Natural killer cell (primary cell): Measurements from ENCODE around the gene FER1L5. TPM values are rescaled to one million over a fixed set of nuclear protein-coding genes. Genes with fewer than 3 reads are reported as not detected.

Experiments used
- ATAC-seq, 3 donors: fragments of 150-1000 bp in 2 of 3; fragments of 200-7000 bp in 1 of 3; cut with Tn5 transposase; 1 replicate in 1 of 3; 2 replicates in 2 of 3; pipeline ENCODE4 v1.10.0; 2021; ENCODE audit warnings: mild to moderate bottlenecking in 2 of 3, moderate library complexity in 2 of 3
- DNase-seq, 2 donors: peaks; one replicate each; pipeline versions ENCODE4 v3.0.0 to v3.0.0-alpha.2; 2013 to 2021; ENCODE audit warnings: mixed read lengths in 1 of 2
- H3K27ac ChIP-seq: one replicate; pipeline ENCODE4 v1.5.1; 2013; ENCODE audit warnings: mild to moderate bottlenecking, low read length
- H3K27me3 ChIP-seq: one replicate; pipeline ENCODE4 v1.6.1; 2013; ENCODE audit warnings: low read length; ENCODE audit not compliant: control insufficient read depth, insufficient read depth
- H3K36me3 ChIP-seq: one replicate; pipeline ENCODE4 v1.6.1; 2013; ENCODE audit warnings: low read length; ENCODE audit not compliant: control insufficient read depth, insufficient read depth
- H3K4me1 ChIP-seq: one replicate; pipeline ENCODE4 v1.6.1; 2013; ENCODE audit warnings: low read length; ENCODE audit not compliant: control insufficient read depth, insufficient read depth
- H3K4me3 ChIP-seq: one replicate; pipeline ENCODE4 v1.5.1; 2013; ENCODE audit warnings: low read length
- H3K9me3 ChIP-seq: one replicate; pipeline ENCODE4 v1.6.1; 2013; ENCODE audit warnings: low read length; ENCODE audit not compliant: control insufficient read depth, insufficient read depth
- H3K27ac Mint-ChIP-seq, 2 donors: one replicate each; pipeline ENCODE4 v1.8.0; 2022; ENCODE audit warnings: mild to moderate bottlenecking in 2 of 2, mixed read lengths in 2 of 2, moderate library complexity in 1 of 2
- H3K27me3 Mint-ChIP-seq, 2 donors: one replicate each; pipeline ENCODE4 v1.8.0; 2022; ENCODE audit warnings: low read depth in 2 of 2, mixed read lengths in 2 of 2
- H3K36me3 Mint-ChIP-seq: one replicate; pipeline ENCODE4 v1.8.0; 2022; ENCODE audit warnings: mixed read lengths
- H3K4me1 Mint-ChIP-seq, 2 donors: one replicate each; pipeline ENCODE4 v1.8.0; 2022; ENCODE audit warnings: mixed read lengths in 2 of 2
- H3K4me3 Mint-ChIP-seq: one replicate; pipeline ENCODE4 v1.8.0; 2022; ENCODE audit warnings: mild to moderate bottlenecking, moderate library complexity, mixed read lengths
- H3K9me3 Mint-ChIP-seq, 2 donors: one replicate each; pipeline ENCODE4 v1.8.0; 2022; ENCODE audit warnings: mixed read lengths in 2 of 2
- WGBS: methylation state at CpG from one replicate; pipeline ENCODE4 v1.1.7; 2013; ENCODE audit warnings: missing lambda C conversion rate; ENCODE audit not compliant: insufficient coverage; 5-methylcytosine and 5-hydroxymethylcytosine counted together
- intact Hi-C: fragments of 100-400 bp; cut with micrococcal nuclease; formaldehyde crosslinking; loops from one replicate; pipeline ENCODE4 v1.14.2; 2022
- total RNA-seq, 4 donors: library from RNA; stranded (reverse); fragments of 120-200 nt in 1 of 4; gene quantifications; one replicate each; pipeline versions ENCODE4 v1.2.3 to v1.2.4, GENCODE V29; 2013 to 2022
- TF ChIP-seq, protein P1 (sequence below): fragments of 200-600 bp; IDR thresholded peaks from one replicate; pipeline ENCODE4 v1.8.0; 2022; ENCODE audit warnings: antibody characterized with exemption

FER1L5 gene
- total RNA-seq, 3 donors from 2014 or later (not counting 1 experiment from before 2014, with no cell fraction given), result not detected

DNA sequence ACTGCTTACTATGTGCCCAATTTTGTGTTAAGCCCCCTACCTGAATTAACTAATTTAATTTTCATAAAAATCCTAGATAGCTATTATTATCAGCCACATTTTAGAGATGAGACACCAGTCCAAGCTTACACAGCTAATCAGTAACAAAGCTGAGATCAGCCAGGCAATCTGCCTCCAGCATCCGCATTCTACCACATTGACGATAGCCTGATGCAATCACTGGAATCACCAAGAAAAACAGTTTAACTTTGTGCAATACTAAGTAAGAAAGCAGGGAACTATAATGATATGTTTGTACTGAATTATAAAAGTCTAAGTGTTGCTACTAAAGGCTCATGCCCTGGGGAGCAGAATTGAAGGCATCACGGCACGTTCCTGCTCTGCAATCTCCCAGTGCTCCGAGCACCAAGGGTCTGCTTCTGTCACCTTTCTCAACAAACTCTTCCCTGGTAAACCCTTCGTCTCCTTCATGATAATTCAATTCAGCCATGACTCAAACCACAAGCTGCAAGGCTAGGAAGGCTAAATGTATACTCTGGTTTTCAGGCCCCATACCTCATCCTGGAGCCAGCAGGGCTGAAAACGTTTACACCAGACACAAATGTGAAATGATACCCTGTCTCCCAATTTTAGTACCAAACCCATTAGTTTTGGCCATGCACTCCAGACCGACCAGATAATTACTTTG, 23.8 kb upstream of the FER1L5 start:
- Mint-ChIP-seq H3K36me3 (no peaks in the 10 kb centered on the region), H3K27me3 (no peaks in the 10 kb centered on the region), H3K4me3 (no peak overlapping the region), H3K27ac (peak overlapping the region in 1 of 2 donors; percentile 58), H3K9me3 (no peaks in the 10 kb centered on the region), H3K4me1 (peaks cover 44 to 46% of the 10 kb centered on the region in 2 donors)
- WGBS, result 86% methylated on average over 8 of the region's 8 CpGs
- intact Hi-C loops, result loop anchor here (5.0 kb wide), 1 partner anchor 81 kb away; the partner anchor contains the start of gene ARID5A
- ATAC-seq (peak in 1 of 3 donors; percentile 52), DNase-seq (no peak)
- peaks cover 28% of the 10 kb centered on the region for H3K36me3 ChIP-seq
- H3K9me3 ChIP-seq, result no peaks in the 10 kb centered on the region
- TF ChIP-seq, protein P1, sequence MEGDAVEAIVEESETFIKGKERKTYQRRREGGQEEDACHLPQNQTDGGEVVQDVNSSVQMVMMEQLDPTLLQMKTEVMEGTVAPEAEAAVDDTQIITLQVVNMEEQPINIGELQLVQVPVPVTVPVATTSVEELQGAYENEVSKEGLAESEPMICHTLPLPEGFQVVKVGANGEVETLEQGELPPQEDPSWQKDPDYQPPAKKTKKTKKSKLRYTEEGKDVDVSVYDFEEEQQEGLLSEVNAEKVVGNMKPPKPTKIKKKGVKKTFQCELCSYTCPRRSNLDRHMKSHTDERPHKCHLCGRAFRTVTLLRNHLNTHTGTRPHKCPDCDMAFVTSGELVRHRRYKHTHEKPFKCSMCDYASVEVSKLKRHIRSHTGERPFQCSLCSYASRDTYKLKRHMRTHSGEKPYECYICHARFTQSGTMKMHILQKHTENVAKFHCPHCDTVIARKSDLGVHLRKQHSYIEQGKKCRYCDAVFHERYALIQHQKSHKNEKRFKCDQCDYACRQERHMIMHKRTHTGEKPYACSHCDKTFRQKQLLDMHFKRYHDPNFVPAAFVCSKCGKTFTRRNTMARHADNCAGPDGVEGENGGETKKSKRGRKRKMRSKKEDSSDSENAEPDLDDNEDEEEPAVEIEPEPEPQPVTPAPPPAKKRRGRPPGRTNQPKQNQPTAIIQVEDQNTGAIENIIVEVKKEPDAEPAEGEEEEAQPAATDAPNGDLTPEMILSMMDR, result no peak
- H3K27ac ChIP-seq, result no peak overlapping the region
- peaks cover 18% of the 10 kb centered on the region for H3K4me1 ChIP-seq
- no peak overlapping the region for H3K4me3 ChIP-seq
- no peaks in the 10 kb centered on the region for H3K27me3 ChIP-seq

DNA sequence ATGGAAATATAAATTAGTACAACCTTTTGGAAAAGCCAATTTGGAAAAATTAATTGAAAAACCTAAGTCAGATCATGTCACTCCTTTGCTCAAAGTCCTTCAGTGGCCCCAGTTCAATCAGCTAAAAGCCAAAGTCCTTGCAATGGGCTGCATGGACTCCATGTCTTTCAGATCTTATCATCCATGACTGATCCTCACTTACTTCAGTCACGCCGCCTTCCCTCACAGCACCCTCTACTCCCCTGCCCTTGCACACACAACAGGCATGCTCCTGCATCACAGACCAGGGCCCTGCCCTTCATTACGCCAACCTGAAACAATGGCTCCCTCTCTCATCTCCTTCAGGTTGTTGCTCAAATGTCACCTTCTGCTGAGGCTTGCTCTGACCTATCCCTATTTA, 20.0 kb upstream of the FER1L5 start:
- no peak for ATAC-seq
- Mint-ChIP-seq H3K4me1 (peaks cover 29 to 39% of the 10 kb centered on the region in 2 donors), H3K36me3 (peaks cover 10% of the 10 kb centered on the region)

DNA sequence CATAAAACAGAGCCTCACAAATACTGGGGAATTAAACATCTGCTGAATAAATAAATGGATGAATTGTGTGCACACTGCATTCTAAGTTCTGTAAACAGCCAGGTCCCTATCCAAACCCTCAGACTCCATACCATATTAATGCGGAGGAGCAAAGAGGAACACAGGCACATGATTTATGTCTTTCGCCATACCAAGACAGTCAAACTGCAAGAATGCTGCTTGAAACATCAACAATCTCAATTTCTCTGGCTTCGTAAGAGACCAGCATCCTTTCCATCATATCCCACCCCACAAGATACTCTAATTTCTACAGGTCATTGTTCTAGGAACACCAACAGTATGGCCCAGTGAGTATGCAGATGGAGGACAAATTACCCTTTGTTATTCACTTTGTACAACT, 19.4 kb upstream of the FER1L5 start:
- WGBS, result 88% methylated on average over 3 of the region's 3 CpGs
- TF ChIP-seq, protein P1, result no peak
- no peak for ATAC-seq
- no peaks in the 10 kb centered on the region for H3K9me3 Mint-ChIP-seq
- H3K36me3 Mint-ChIP-seq, result peaks cover 14% of the 10 kb centered on the region
- intact Hi-C loops, result no loop called here
- no peak overlapping the region for H3K4me3 Mint-ChIP-seq
- H3K4me1 Mint-ChIP-seq, result peaks cover 28 to 42% of the 10 kb centered on the region in 2 donors
- Histone ChIP-seq H3K36me3 (peaks cover 39% of the 10 kb centered on the region), H3K4me1 (peaks cover 2% of the 10 kb centered on the region), H3K4me3 (no peak overlapping the region), H3K27me3 (no peaks in the 10 kb centered on the region), H3K9me3 (no peaks in the 10 kb centered on the region), H3K27ac (no peak overlapping the region)
- H3K27ac Mint-ChIP-seq, result peak overlapping the region in 1 of 2 donors; percentile 27
- DNase-seq, result no peak
- H3K27me3 Mint-ChIP-seq, result no peaks in the 10 kb centered on the region

More for the DNA sequence above, 20.0 kb upstream of the FER1L5 start:
- Histone ChIP-seq H3K4me1 (peaks cover 7% of the 10 kb centered on the region), H3K27me3 (no peaks in the 10 kb centered on the region), H3K4me3 (no peak overlapping the region), H3K9me3 (no peaks in the 10 kb centered on the region), H3K27ac (no peak overlapping the region), H3K36me3 (peaks cover 33% of the 10 kb centered on the region)
- Mint-ChIP-seq H3K27ac (peak overlapping the region in 1 of 2 donors; percentile 27), H3K27me3 (no peaks in the 10 kb centered on the region), H3K9me3 (no peaks in the 10 kb centered on the region), H3K4me3 (no peak overlapping the region)
- no peak for DNase-seq
- TF ChIP-seq, protein P1, result no peak
- 95% methylated on average over 3 of the region's 3 CpGs for WGBS
- intact Hi-C loops, result no loop called here
